Measurements from ENCODE around the gene ADAMTS9. TPM values are rescaled to one million over a fixed set of nuclear protein-coding genes. Genes with fewer than 3 reads are reported as not detected.

ADAMTS9 gene
- total RNA-seq, 2 experiments from 2014 or later = not detected

- H3K4me3 Mint-ChIP-seq = no peak overlapping the region
- no peaks in the 10 kb centered on the region for H3K4me1 ChIP-seq (ENCODE audit: insufficient read depth, low read length)
- DNase-seq (no peak), ATAC-seq (ENCODE audit: poor library complexity) (no peak)
- peaks cover 3% of the 10 kb centered on the region for H3K9me3 Mint-ChIP-seq
- TF ChIP-seq, protein P1, sequence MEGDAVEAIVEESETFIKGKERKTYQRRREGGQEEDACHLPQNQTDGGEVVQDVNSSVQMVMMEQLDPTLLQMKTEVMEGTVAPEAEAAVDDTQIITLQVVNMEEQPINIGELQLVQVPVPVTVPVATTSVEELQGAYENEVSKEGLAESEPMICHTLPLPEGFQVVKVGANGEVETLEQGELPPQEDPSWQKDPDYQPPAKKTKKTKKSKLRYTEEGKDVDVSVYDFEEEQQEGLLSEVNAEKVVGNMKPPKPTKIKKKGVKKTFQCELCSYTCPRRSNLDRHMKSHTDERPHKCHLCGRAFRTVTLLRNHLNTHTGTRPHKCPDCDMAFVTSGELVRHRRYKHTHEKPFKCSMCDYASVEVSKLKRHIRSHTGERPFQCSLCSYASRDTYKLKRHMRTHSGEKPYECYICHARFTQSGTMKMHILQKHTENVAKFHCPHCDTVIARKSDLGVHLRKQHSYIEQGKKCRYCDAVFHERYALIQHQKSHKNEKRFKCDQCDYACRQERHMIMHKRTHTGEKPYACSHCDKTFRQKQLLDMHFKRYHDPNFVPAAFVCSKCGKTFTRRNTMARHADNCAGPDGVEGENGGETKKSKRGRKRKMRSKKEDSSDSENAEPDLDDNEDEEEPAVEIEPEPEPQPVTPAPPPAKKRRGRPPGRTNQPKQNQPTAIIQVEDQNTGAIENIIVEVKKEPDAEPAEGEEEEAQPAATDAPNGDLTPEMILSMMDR (IDR thresholded peaks at IDR 0.05) = no peak
- H3K4me3 ChIP-seq (ENCODE audit: low read length) = no peak overlapping the region
- H3K27ac ChIP-seq (ENCODE audit: low read depth in 1 of 2, low read length in 2 of 2) = no peak overlapping the region
- ChIA-PET POLR2A (no interaction called here), CTCF (no interaction called here)
- no peaks in the 10 kb centered on the region for H3K4me1 Mint-ChIP-seq (ENCODE audit: low read depth)
- H3K27me3 Mint-ChIP-seq = no peaks in the 10 kb centered on the region
- H3K27ac Mint-ChIP-seq = no peak overlapping the region
- intact Hi-C loops (cut with DNase I, micrococcal nuclease) = no loop called here
- H3K36me3 Mint-ChIP-seq (ENCODE audit: low read depth) = no peaks in the 10 kb centered on the region
- H3K9me3 ChIP-seq (ENCODE audit: control insufficient read depth in 1 of 2, insufficient read depth in 1 of 2, low read length in 2 of 2) = no peaks in the 10 kb centered on the region
- H3K36me3 ChIP-seq (ENCODE audit: insufficient read depth, low read length) = no peaks in the 10 kb centered on the region
- no peaks in the 10 kb centered on the region for H3K27me3 ChIP-seq (ENCODE audit: control insufficient read depth in 1 of 2, insufficient read depth in 2 of 2, low read length in 2 of 2)
Observed at GRCh38 chr3:64520334-64520733, 167.5 kb downstream of the ADAMTS9 start.

DNA sequence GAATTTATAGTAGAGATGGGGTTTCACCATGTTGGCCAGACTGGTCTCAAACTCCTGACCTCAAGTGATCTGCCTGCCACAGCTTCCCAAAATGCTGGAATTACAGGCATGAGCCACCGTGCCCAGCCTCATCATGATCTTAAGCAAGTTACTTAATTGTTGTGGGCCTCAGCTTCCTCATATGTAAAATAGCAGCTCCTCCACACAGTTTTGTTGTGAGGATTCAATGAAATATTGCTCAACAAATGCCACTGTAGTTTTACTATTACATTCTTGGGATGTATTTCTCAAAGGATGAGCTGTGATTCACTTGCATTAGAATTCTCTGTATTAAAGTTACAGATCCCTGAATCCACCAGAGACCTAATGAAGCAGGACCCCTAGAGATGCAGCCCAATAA, 168.8 kb downstream of the ADAMTS9 start:
- ATAC-seq (ENCODE audit: poor library complexity) = no peak
- Mint-ChIP-seq H3K27me3 (no peaks in the 10 kb centered on the region), H3K4me3 (no peak overlapping the region), H3K27ac (no peak overlapping the region), H3K36me3 (ENCODE audit: low read depth) (no peaks in the 10 kb centered on the region), H3K9me3 (peaks cover 3% of the 10 kb centered on the region), H3K4me1 (ENCODE audit: low read depth) (no peaks in the 10 kb centered on the region)
- TF ChIP-seq, protein P1 (IDR thresholded peaks at IDR 0.05) = no peak
- POLR2A ChIA-PET = no interaction called here
- Histone ChIP-seq H3K4me3 (ENCODE audit: low read length) (no peak overlapping the region), H3K4me1 (ENCODE audit: insufficient read depth, low read length) (no peaks in the 10 kb centered on the region), H3K27me3 (ENCODE audit: control insufficient read depth in 1 of 2, insufficient read depth in 2 of 2, low read length in 2 of 2) (no peaks in the 10 kb centered on the region), H3K9me3 (ENCODE audit: control insufficient read depth in 1 of 2, insufficient read depth in 1 of 2, low read length in 2 of 2) (no peaks in the 10 kb centered on the region), H3K36me3 (ENCODE audit: insufficient read depth, low read length) (no peaks in the 10 kb centered on the region), H3K27ac (ENCODE audit: low read depth in 1 of 2, low read length in 2 of 2) (no peak overlapping the region)
- CTCF ChIA-PET = no interaction called here
- intact Hi-C loops (cut with DNase I, micrococcal nuclease) = no loop called here
- DNase-seq = no peak

- no peak for ATAC-seq (ENCODE audit: poor library complexity)
- H3K4me1 Mint-ChIP-seq (ENCODE audit: low read depth) = no peaks in the 10 kb centered on the region
- H3K9me3 Mint-ChIP-seq = peaks cover 3% of the 10 kb centered on the region
- Histone ChIP-seq H3K27me3 (ENCODE audit: control insufficient read depth in 1 of 2, insufficient read depth in 2 of 2, low read length in 2 of 2) (no peaks in the 10 kb centered on the region), H3K4me3 (ENCODE audit: low read length) (no peak overlapping the region), H3K36me3 (ENCODE audit: insufficient read depth, low read length) (no peaks in the 10 kb centered on the region), H3K9me3 (ENCODE audit: control insufficient read depth in 1 of 2, insufficient read depth in 1 of 2, low read length in 2 of 2) (no peaks in the 10 kb centered on the region), H3K4me1 (ENCODE audit: insufficient read depth, low read length) (no peaks in the 10 kb centered on the region), H3K27ac (ENCODE audit: low read depth in 1 of 2, low read length in 2 of 2) (no peak overlapping the region)
- H3K4me3 Mint-ChIP-seq = no peak overlapping the region
- no peaks in the 10 kb centered on the region for H3K36me3 Mint-ChIP-seq (ENCODE audit: low read depth)
- no peak overlapping the region for H3K27ac Mint-ChIP-seq
- ChIA-PET CTCF (no interaction called here), POLR2A (no interaction called here)
- intact Hi-C loops (cut with DNase I, micrococcal nuclease) = no loop called here
- TF ChIP-seq, protein P1 (IDR thresholded peaks at IDR 0.05) = no peak
- DNase-seq = no peak
- no peaks in the 10 kb centered on the region for H3K27me3 Mint-ChIP-seq
Observed at GRCh38 chr3:64518496-64518895, 169.3 kb downstream of the ADAMTS9 start.

All from CD4-positive, alpha-beta T cell (primary cell).